Medulla oblongata (tissue), 1 donor: ENCODE data around the gene UBE2V1.
"Not testable (repeated sequence)": the region's sequence is repeated elsewhere in the genome, so short reads cannot be mapped to it uniquely, and the experiment has no call there.

Experiments
- DNase-seq: peaks from one replicate; pipeline ENCODE4 v3.0.0-alpha.2; 2015; ENCODE audit errors: extremely low spot score

UBE2V1 gene

GRCh38 chr20:50112512-50113419 is at the start of gene UBE2V1:
Gene UBE2V1, minus strand, starts transcription at chr20:50113150. Its CDS starts 22 bp downstream, at chr20:50113128.
- DNase-seq: peak; percentile 94

DNA sequence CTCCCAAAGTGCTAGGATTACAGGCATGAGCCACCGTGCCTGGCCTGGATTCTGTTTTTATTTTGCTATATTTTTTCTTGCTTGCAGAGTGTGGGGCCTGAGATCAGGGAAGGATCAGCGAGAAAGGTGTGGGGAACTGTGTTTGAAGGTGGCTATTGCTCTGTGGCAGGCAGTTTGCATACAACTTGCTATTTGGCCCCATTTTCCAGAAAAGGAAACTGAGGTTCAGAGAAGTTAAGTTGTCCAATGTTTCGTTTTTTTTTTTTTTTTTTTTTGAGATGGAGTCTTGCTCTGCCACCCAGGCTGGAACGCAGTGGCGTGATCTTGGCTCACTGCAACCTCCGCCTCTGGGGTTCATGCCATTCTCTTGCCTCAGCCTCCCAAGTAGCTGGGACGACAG is 48.5 kb upstream of the UBE2V1 start:
- not testable (repeated sequence) for DNase-seq

GRCh38 chr20:50153500-50154377 is 40.8 kb upstream of the UBE2V1 start, which contains the start of gene PEDS1:
Gene PEDS1, minus strand, starts transcription at chr20:50153723. Its CDS starts 86 bp downstream, at chr20:50153637.
- peak; percentile 93 for DNase-seq

DNA sequence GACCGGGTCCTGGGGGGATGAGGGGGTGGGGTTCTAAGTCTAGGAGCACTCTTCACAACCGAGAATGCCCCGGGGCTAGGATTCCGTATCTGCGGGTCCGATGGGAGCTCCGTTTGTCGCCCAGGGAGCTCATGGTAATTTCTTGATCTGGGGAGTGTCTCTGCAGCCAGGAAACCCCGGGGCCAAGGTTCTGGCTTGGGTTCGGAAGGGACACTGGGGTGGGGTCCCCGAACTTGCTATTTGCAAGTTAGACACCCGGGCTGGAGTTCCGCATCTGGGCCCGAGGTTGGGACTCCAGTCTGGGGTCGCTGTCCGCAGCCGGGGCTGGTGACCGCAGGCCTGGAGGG is 40.2 kb upstream of the UBE2V1 start:
- DNase-seq: no peak

DNA sequence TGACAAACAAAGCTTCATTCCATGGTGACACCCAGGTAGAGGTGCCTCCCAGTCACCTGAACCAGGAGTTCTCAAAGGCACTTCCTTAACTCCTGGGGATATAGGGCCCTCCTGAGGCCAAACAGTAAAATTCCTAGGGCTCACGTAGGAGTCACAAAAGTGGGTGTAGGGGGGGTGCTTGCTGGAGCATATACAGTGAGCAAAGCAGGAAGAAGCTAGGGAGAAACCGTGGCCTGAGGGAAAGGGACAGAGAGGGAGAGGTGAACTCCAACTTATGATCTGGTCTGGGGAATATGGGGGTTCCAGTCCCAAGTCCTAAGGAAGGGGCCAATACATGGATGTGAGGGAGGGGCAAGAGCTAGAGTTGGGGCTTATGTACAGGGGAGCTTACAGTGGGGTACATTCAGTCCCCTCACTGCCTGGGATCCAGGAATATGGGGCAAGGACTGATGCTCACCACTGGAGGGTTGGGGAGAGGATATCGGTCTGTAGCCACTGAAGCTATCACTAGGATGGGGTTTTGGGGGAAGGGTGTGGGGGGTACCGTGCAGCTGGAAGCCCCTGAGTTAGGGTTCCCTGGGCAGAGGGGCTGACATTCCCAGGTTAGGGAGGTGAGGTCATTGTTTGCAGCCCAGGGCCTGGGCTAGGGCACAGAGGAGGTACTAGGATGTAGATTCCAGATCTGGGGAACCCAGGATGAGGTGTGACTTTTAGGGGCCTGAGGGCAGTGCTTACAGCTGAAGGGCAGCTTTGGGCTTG is 39.6 kb upstream of the UBE2V1 start:
- no peak for DNase-seq

- no peak for DNase-seq
Measured at GRCh38 chr20:50151034-50151743, 38.2 kb upstream of the UBE2V1 start.

DNA sequence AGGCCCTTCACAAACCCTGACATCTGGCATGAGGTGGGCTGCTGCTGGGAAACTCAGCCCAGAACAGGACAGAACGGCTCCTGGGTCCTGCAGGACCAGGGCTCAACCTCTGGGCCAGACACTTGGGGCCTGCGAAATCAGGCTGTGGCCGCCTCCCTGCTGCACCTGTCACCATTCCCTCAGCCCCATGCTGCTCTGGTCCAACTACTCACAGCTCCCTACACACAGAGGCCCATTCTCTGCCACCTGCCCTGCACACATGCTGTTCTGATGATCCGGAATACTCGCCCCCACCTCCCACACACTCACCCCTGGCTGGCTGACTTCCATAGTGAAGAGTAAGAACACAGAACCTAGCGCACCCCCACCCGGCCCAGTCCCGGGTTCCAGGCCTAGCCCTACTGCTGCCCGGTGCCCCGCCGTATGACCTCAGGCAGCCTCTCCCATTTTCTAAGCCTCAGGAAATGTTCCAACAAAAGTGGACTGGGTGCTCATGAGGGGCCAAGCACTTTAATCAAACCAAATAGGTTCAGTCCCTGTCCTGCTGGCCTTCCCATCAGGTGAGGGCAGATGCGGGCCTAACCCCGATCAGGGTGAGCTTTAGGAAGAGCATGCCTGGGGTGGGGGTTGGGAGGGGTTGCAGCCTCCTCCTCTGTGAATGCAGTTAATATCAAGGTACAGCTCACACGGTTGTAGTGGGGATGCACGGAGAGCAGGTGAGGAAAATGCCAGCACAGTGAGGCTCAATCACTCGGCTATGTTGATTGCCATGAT is 36.7 kb upstream of the UBE2V1 start:
- DNase-seq: no peak

DNA sequence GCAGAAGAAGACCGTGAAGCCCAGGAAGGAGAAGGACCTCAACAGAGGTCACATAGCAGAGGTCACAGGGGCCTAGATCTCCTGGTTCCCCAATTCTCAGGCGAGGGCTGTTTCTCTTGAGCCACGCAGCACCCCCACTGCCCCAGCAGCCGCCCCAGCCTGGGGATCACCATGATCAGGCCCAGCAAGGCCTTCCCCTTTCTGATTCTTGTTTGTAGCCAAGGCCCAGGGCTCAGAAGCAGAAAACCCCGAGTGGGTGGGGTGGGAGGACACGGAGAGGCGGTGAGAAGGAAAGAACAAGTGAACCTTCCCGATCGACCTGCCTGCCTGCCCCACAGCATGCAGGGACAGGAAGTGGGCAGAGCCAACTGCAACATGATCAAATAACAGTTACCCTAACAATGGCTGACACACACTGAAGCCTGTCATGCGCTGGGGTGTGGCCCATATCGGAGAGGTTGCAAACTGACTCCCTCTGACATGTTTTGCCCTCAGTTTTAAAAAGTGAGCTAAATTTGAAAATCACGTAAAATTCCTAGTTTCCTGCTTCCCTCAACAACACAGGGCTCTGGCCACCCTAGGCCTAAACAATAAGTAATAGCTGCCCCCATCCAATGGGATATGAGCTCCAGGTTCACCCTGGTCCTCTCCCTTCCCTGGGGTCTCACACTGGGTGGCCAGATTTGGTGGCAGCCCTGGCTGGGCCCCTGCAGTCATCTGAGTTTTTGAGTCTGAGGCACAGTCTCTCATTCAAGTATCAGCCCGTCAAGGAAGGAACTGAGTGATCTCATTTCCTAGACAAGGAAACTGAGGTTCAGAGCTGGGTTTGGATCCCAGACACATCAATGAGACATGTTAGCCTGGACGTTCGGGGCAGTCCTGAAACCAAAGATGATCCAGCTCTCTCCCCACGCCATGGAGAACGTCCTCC is 34.0 kb upstream of the UBE2V1 start:
- DNase-seq: no peak

DNA sequence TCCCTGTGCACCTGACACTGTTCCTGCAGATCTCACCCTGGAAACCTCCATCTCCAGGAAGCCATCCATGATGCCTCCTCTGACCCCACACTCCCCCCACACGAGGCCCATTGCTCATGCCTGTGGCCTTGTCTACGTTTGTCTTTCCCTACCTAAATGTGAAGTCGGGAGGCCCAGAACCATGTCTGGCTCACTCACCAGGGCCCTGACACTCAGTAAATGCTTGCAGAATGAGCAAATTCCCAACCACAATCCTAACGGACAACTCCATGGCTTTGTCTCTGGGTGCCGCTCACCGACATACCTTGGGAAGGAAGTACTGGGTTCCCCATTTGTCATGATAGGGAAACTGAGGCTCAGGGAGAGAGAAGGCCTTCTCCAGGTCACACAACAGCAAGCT is 33.3 kb upstream of the UBE2V1 start:
- no peak for DNase-seq

DNA sequence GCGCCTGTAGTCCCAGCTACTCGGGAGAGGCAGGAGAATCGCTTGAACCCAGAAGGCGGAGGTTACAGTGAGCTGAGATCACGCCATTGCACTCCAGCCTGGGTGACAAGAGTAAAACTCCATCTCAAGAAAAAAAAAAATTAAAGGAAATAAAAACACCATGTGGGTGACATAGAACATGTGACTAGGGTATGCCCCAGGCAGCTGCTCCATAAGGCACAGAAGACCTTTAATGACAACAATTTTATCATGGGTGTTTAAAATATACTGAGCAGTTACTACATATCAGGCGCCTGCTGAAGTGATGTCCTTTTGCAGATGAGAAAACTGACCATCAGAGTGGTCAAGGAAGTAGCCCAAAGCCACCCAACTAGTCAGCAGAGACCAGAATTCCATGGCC is 32.6 kb upstream of the UBE2V1 start:
- no peak for DNase-seq

DNA sequence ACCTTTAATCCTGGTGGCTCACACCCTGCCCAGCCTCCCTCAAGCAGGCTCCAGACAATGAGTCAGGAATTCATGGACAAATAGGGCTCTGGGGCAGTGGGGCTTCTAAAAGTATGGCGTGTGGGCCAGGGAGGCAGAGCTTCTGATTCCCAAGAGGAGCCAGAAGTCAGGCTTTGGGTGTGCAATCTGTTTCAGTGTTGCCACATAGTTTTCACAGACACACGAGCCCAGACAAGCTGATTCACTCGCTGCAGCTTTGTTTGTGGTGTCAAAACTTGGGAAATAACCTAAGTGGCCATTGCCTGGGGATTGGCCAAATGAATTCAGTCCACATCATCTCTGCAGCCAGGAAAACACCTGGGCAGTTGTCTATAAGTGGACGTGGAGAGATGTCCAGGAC is 31.4 kb upstream of the UBE2V1 start:
- no peak for DNase-seq

GRCh38 chr20:50142812-50143211 is 29.9 kb upstream of the UBE2V1 start:
- DNase-seq: no peak

GRCh38 chr20:50141811-50142561 is 29.0 kb upstream of the UBE2V1 start:
- DNase-seq: no peak

DNA sequence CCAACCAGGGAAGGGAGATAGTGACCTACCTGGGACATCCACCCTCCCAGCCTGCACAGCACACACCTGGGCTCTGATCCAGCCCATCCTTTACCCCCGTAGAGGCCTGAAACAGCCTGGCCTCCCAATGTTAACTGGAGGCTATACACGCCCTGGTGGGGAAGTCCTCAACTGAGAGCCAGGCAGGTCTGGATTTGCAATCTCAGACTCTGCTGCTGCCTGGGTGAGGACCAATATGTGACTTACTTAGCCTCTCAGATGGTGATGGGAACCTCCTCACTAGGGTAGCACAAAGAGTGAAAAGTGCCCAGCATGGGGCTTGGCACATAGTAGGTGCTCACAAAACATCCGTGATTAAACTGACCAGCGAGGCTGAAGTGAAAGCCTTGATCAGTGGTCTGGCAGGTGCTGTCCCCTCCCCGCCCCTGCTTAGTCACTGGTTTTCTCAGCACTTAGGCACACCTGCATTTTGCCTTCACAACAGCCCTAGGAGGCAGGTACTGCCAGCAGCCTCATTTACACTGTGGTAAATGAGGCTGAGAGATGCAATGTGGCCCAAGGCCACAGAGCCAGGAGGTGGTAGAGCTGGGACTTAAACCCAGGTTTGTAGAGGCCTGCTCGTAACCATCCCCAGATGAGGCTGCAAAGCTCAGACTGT is 28.2 kb upstream of the UBE2V1 start:
- no peak for DNase-seq

GRCh38 chr20:50140339-50140859 is 27.4 kb upstream of the UBE2V1 start:
- no peak for DNase-seq

GRCh38 chr20:50138479-50139393 is 25.8 kb upstream of the UBE2V1 start:
- peak; percentile 88 for DNase-seq

- no peak for DNase-seq
Measured at GRCh38 chr20:50138120-50138478, 25.1 kb upstream of the UBE2V1 start.
